ENCODE data around the gene REN. TPM values are rescaled to one million over a fixed set of nuclear protein-coding genes. Genes with fewer than 3 reads are reported as not detected.

The REN gene
- total and polyA plus RNA-seq, 2 experiments from 2014 or later = not detected

DNA sequence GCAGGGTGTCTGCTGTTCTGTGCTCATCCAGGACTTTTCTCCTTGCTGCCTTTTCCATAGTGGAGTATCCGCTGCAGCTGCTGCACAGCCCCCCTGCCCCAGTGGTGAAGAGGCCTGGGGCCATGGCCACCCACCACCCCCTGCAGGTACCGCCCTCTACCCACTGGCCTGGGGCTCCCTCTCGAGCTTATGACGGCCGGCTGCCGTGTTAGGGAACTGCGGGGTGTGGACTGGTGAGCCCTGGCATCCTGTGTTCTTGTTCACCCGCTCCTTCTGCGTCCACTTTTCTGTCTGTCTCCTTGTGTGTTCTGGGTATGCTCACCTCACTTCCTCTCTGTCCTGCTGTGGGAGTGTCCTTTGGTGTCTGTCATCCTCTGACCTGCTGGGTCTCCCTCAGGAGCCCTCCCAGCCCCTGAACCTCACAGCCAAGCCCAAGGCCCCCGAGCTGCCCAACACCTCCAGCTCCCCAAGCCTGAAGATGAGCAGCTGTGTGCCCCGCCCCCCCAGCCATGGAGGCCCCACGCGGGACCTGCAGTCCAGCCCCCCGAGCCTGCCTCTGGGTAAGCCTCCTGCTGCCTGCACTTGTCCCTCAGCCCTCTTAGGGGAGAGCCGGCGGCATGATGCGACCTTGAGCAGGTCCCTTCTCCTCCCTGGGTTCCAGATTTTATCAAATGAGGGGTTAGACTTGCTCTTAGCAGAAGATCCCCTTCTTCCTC is 44.1 kb downstream of the REN start:
- no peak for DNase-seq (ENCODE audit: low spot score)
- H3K36me3 Mint-ChIP-seq (ENCODE audit: low read depth) = peaks cover 87% of the 10 kb centered on the region
- Histone ChIP-seq H3K4me3 (no peak overlapping the region), H3K36me3 (ENCODE audit: insufficient read depth) (peaks cover 42% of the 10 kb centered on the region), H3F3A (replicated peaks; ENCODE audit: low read depth) (0 out of 2 replicates have a peak, but pooled peaks cover 14% of the 10 kb centered on the region), H3K9me2 (ENCODE audit: insufficient read depth) (no peaks in the 10 kb centered on the region), H3K4me2 (no peak overlapping the region), H3K27ac (ENCODE audit: low read depth) (peak overlapping the region; percentile 32; the same call in 1 of the 2 replicates), H3K79me2 (replicated peaks; ENCODE audit: insufficient read depth) (0 out of 2 replicates have a peak, but pooled peaks cover 3% of the 10 kb centered on the region), H4K20me1 (replicated peaks; ENCODE audit: insufficient read depth) (peaks cover 16% of the 10 kb centered on the region), H2AFZ (no peak overlapping the region), H3K27me3 (ENCODE audit: insufficient read depth) (no peaks in the 10 kb centered on the region), H3K4me1 (ENCODE audit: insufficient read depth) (peaks cover 7% of the 10 kb centered on the region; the same call in 1 of the 2 replicates)
- H3K27ac Mint-ChIP-seq = no peak overlapping the region
- no peak overlapping the region for H3K4me3 Mint-ChIP-seq
- no peak for ATAC-seq
- peaks cover 15% of the 10 kb centered on the region for H3K27me3 Mint-ChIP-seq (ENCODE audit: insufficient read depth, low read depth, poor library complexity)
- no peak for TF ChIP-seq ZNF114 (CRISPR knock-in tag; IDR thresholded peaks at IDR 0.05)
- no peak for TF ChIP-seq ZNF462 (CRISPR knock-in tag; IDR thresholded peaks at IDR 0.05)
- TF ChIP-seq, protein P1, sequence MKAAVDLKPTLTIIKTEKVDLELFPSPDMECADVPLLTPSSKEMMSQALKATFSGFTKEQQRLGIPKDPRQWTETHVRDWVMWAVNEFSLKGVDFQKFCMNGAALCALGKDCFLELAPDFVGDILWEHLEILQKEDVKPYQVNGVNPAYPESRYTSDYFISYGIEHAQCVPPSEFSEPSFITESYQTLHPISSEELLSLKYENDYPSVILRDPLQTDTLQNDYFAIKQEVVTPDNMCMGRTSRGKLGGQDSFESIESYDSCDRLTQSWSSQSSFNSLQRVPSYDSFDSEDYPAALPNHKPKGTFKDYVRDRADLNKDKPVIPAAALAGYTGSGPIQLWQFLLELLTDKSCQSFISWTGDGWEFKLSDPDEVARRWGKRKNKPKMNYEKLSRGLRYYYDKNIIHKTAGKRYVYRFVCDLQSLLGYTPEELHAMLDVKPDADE (IDR thresholded peaks at IDR 0.05) = no peak
- no peak for TF ChIP-seq POLR2AphosphoS5 (IDR thresholded peaks at IDR 0.05; ENCODE audit: low read depth)
- TF ChIP-seq EZH2phosphoT487 (IDR thresholded peaks at IDR 0.05; ENCODE audit: unreplicated experiment) = no peak
- TF ChIP-seq STAT1 (IDR thresholded peaks at IDR 0.05; ENCODE audit: unreplicated experiment) = no peak
- no peak for TF ChIP-seq EZH2 (IDR thresholded peaks at IDR 0.05; ENCODE audit: low read depth, unreplicated experiment)
- TF ChIP-seq, protein P2, sequence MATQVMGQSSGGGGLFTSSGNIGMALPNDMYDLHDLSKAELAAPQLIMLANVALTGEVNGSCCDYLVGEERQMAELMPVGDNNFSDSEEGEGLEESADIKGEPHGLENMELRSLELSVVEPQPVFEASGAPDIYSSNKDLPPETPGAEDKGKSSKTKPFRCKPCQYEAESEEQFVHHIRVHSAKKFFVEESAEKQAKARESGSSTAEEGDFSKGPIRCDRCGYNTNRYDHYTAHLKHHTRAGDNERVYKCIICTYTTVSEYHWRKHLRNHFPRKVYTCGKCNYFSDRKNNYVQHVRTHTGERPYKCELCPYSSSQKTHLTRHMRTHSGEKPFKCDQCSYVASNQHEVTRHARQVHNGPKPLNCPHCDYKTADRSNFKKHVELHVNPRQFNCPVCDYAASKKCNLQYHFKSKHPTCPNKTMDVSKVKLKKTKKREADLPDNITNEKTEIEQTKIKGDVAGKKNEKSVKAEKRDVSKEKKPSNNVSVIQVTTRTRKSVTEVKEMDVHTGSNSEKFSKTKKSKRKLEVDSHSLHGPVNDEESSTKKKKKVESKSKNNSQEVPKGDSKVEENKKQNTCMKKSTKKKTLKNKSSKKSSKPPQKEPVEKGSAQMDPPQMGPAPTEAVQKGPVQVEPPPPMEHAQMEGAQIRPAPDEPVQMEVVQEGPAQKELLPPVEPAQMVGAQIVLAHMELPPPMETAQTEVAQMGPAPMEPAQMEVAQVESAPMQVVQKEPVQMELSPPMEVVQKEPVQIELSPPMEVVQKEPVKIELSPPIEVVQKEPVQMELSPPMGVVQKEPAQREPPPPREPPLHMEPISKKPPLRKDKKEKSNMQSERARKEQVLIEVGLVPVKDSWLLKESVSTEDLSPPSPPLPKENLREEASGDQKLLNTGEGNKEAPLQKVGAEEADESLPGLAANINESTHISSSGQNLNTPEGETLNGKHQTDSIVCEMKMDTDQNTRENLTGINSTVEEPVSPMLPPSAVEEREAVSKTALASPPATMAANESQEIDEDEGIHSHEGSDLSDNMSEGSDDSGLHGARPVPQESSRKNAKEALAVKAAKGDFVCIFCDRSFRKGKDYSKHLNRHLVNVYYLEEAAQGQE (IDR thresholded peaks at IDR 0.05; ENCODE audit: unreplicated experiment) = no peak
- no peak for TF ChIP-seq ZNF331 (CRISPR knock-in tag; IDR thresholded peaks at IDR 0.05; ENCODE audit: low read depth)
- no peak for TF ChIP-seq NANOG (IDR thresholded peaks at IDR 0.05; ENCODE audit: borderline replicate concordance)
- TF ChIP-seq JUNB (IDR thresholded peaks at IDR 0.05; ENCODE audit: unreplicated experiment) = no peak
- TF ChIP-seq, protein P3, sequence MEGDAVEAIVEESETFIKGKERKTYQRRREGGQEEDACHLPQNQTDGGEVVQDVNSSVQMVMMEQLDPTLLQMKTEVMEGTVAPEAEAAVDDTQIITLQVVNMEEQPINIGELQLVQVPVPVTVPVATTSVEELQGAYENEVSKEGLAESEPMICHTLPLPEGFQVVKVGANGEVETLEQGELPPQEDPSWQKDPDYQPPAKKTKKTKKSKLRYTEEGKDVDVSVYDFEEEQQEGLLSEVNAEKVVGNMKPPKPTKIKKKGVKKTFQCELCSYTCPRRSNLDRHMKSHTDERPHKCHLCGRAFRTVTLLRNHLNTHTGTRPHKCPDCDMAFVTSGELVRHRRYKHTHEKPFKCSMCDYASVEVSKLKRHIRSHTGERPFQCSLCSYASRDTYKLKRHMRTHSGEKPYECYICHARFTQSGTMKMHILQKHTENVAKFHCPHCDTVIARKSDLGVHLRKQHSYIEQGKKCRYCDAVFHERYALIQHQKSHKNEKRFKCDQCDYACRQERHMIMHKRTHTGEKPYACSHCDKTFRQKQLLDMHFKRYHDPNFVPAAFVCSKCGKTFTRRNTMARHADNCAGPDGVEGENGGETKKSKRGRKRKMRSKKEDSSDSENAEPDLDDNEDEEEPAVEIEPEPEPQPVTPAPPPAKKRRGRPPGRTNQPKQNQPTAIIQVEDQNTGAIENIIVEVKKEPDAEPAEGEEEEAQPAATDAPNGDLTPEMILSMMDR (conservative IDR thresholded peaks at IDR 0.05; ENCODE audit: low read depth in 2 of 2) = no peak
- no peak for TF ChIP-seq CREB1 (CRISPR knock-in tag; IDR thresholded peaks at IDR 0.05; ENCODE audit: low read depth)
- no peaks in the 10 kb centered on the region for H3K9me3 Mint-ChIP-seq
- peaks cover 19% of the 10 kb centered on the region for H3K4me1 Mint-ChIP-seq

All from GM23338 (cell line).